H1 (cell line): ENCODE measurements around the gene RPS6KA5. TPM values are rescaled to one million over a fixed set of nuclear protein-coding genes. Genes with fewer than 3 reads are reported as not detected.

ENCODE experiments used
- CTCF ChIA-PET: fragments of 300-600 bp; sonication (Branson Sonifier 250); formaldehyde crosslinking; loops from one replicate; lab custom pipeline; 2021; ENCODE audit not compliant: partially characterized antibody; lab: Charles Lee
- POLR2A ChIA-PET: fragments of 300-600 bp; sonication (Branson Sonifier 250); formaldehyde crosslinking; loops from one replicate; lab custom pipeline; 2021; ENCODE audit warnings: inconsistent platforms; ENCODE audit not compliant: partially characterized antibody; lab: Charles Lee
- DNase-seq, 2 experiments: peaks; one replicate each; pipeline versions ENCODE4 v3.0.0 to v3.0.0-alpha.2; 2010 to 2022; ENCODE audit warnings: low spot score in 2 of 2, low read depth in 1 of 2, mixed read lengths in 1 of 2
- FAIRE-seq: peaks from 2 replicates; lab custom pipeline; 2011; peaks lifted over from hg19 to GRCh38; lab: Jason Lieb, UNC
- H2AFZ ChIP-seq: 2 replicates; pipeline ENCODE4 v1.8.1; 2012; ENCODE audit warnings: low read length, inconsistent platforms
- H2AK5ac ChIP-seq: 2 replicates; pipeline ENCODE4 v1.6.1; 2013; ENCODE audit warnings: low read depth, low read length
- H2BK120ac ChIP-seq: replicated peaks from 2 replicates; pipeline ENCODE3; 2013; ENCODE audit warnings: low read depth, low read length, inconsistent platforms
- H2BK12ac ChIP-seq: 2 replicates; pipeline ENCODE4 v1.6.1; 2013; ENCODE audit warnings: low read depth, low read length
- H2BK15ac ChIP-seq: 2 replicates; pipeline ENCODE4 v1.6.1; 2013; ENCODE audit warnings: low read length
- H2BK20ac ChIP-seq: 2 replicates; pipeline ENCODE4 v1.6.1; 2013; ENCODE audit warnings: low read length
- H2BK5ac ChIP-seq: 2 replicates; pipeline ENCODE4 v1.6.1; 2013; ENCODE audit warnings: low read depth, low read length
- H3K14ac ChIP-seq: 2 replicates; pipeline ENCODE4 v1.6.1; 2013; ENCODE audit warnings: inconsistent platforms; ENCODE audit not compliant: insufficient read length
- H3K18ac ChIP-seq: 2 replicates; pipeline ENCODE4 v1.6.1; 2013; ENCODE audit warnings: low read length; ENCODE audit errors: extremely low read depth
- H3K23ac ChIP-seq: 2 replicates; pipeline ENCODE4 v1.6.1; 2013; ENCODE audit warnings: inconsistent platforms; ENCODE audit not compliant: insufficient read length
- H3K23me2 ChIP-seq: 2 replicates; pipeline ENCODE4 v1.6.1; 2013; ENCODE audit warnings: low read depth, low read length
- H3K27ac ChIP-seq: 2 replicates; pipeline ENCODE4 v1.6.1; 2011; ENCODE audit warnings: low read depth, low read length, inconsistent platforms
- H3K27me3 ChIP-seq, 4 experiments: replicated peaks in 1 of 4; 1 replicate in 1 of 4; 2 replicates in 3 of 4; pipeline versions ENCODE4 v1.6.1 to v1.8.1; 2011 to 2013; ENCODE audit warnings: low read length in 3 of 4, mild to moderate bottlenecking in 3 of 4, inconsistent platforms in 2 of 4, mixed read lengths in 2 of 4, moderate library complexity in 1 of 4; ENCODE audit not compliant: control insufficient read depth in 3 of 4, insufficient read depth in 3 of 4; ENCODE audit errors: extremely low read depth in 1 of 4
- H3K36me3 ChIP-seq, 4 experiments: 2 replicates each; pipeline versions ENCODE4 v1.6.1 to v1.8.1; 2011 to 2013; ENCODE audit warnings: mild to moderate bottlenecking in 4 of 4, low read length in 3 of 4, moderate library complexity in 2 of 4, control low read depth in 1 of 4, inconsistent platforms in 1 of 4; ENCODE audit not compliant: insufficient read depth in 4 of 4, control insufficient read depth in 2 of 4
- H3K4ac ChIP-seq: replicated peaks from 2 replicates; pipeline ENCODE3; 2013; ENCODE audit warnings: low read length, low read depth, mixed read lengths, inconsistent platforms; ENCODE audit not compliant: insufficient read length
- H3K4me1 ChIP-seq, 4 experiments: replicated peaks in 1 of 4; 1 replicate in 1 of 4; 2 replicates in 3 of 4; pipeline versions ENCODE4 v1.6.1 to v1.8.1; 2011 to 2013; ENCODE audit warnings: low read length in 3 of 4, inconsistent platforms in 2 of 4, mixed read lengths in 1 of 4; ENCODE audit not compliant: insufficient read depth in 4 of 4, control insufficient read depth in 3 of 4
- H3K4me2 ChIP-seq, 2 experiments: 2 replicates each; pipeline versions ENCODE4 v1.6.1 to v1.8.1; 2011 to 2013; ENCODE audit warnings: low read depth in 2 of 2, low read length in 2 of 2, control low read depth in 1 of 2, inconsistent platforms in 1 of 2, mild to moderate bottlenecking in 1 of 2; ENCODE audit not compliant: insufficient read depth in 1 of 2
- H3K4me3 ChIP-seq, 4 experiments: fragments of 200-600, 300-600 bp in 1 of 4; sonication (generic), shearing (Covaris generic), sonication (Bioruptor Twin) in 1 of 4; 2 replicates each; pipeline versions ENCODE4 v1.5.1 to v1.8.1; 2011 to 2016; ENCODE audit warnings: low read length in 4 of 4, low read depth in 3 of 4, control low read depth in 2 of 4, inconsistent platforms in 2 of 4, mild to moderate bottlenecking in 2 of 4, mixed read lengths in 1 of 4, moderate library complexity in 1 of 4; ENCODE audit not compliant: insufficient read depth in 2 of 4; ENCODE audit errors: extremely low read depth in 1 of 4
- H3K56ac ChIP-seq: replicated peaks from 2 replicates; pipeline ENCODE3; 2013; ENCODE audit warnings: low read depth, mild to moderate bottlenecking, mixed read lengths, low read length, inconsistent platforms; ENCODE audit not compliant: insufficient read length
- H3K79me1 ChIP-seq: 2 replicates; pipeline ENCODE4 v1.6.1; 2013; ENCODE audit warnings: low read depth, low read length, control low read depth
- H3K79me2 ChIP-seq, 2 experiments: 2 replicates each; pipeline versions ENCODE4 v1.6.1 to v1.8.1; 2012 to 2013; ENCODE audit warnings: low read length in 2 of 2, mild to moderate bottlenecking in 2 of 2, inconsistent platforms in 1 of 2; ENCODE audit not compliant: insufficient read depth in 2 of 2, control insufficient read depth in 1 of 2
- H3K9ac ChIP-seq, 4 experiments: replicated peaks in 1 of 4; 1 replicate in 1 of 4; 2 replicates in 3 of 4; pipeline versions ENCODE4 v1.6.1 to v1.8.1; 2011 to 2013; ENCODE audit warnings: low read depth in 3 of 4, low read length in 3 of 4, control low read depth in 2 of 4, mild to moderate bottlenecking in 2 of 4, moderate library complexity in 2 of 4, inconsistent platforms in 1 of 4; ENCODE audit errors: extremely low read depth in 1 of 4
- H3K9me3 ChIP-seq, 2 experiments: 2 replicates each; pipeline versions ENCODE4 v1.6.1 to v1.8.1; 2012 to 2013; ENCODE audit warnings: mild to moderate bottlenecking in 2 of 2, moderate library complexity in 2 of 2, control low read depth in 1 of 2, inconsistent platforms in 1 of 2, low read depth in 1 of 2, low read length in 1 of 2, mixed read lengths in 1 of 2; ENCODE audit not compliant: insufficient read depth in 2 of 2
- H4K20me1 ChIP-seq, 2 experiments: replicated peaks in 1 of 2; 2 replicates each; pipeline versions ENCODE3 to v1.8.1; 2011 to 2013; ENCODE audit warnings: inconsistent platforms in 2 of 2, low read length in 2 of 2, mild to moderate bottlenecking in 1 of 2; ENCODE audit not compliant: insufficient read depth in 2 of 2, control insufficient read depth in 1 of 2
- H4K5ac ChIP-seq: 2 replicates; pipeline ENCODE4 v1.6.1; 2013; ENCODE audit warnings: low read length, low read depth, mixed read lengths, inconsistent platforms; ENCODE audit not compliant: insufficient read length
- H4K8ac ChIP-seq: 2 replicates; pipeline ENCODE4 v1.8.0; 2013; ENCODE audit warnings: mild to moderate bottlenecking, moderate library complexity, low read length, inconsistent platforms; ENCODE audit not compliant: insufficient read depth; ENCODE audit errors: extremely low read depth
- H4K91ac ChIP-seq: replicated peaks from 2 replicates; pipeline ENCODE3; 2013; ENCODE audit warnings: low read length, mixed read lengths, inconsistent platforms; ENCODE audit not compliant: insufficient read length
- CBX8 ChIP-seq: fragments of 300-800, 300-1000 bp; sonication (generic); IDR thresholded peaks from 2 replicates; pipeline ENCODE4 v1.7.1; 2016; ENCODE audit warnings: low read depth, low read length, borderline replicate concordance
- CTBP2 ChIP-seq: IDR thresholded peaks from 2 replicates; pipeline ENCODE4 v1.7.0; 2011; ENCODE audit warnings: borderline replicate concordance, mild to moderate bottlenecking, moderate library complexity, mixed read lengths, low read length; ENCODE audit not compliant: insufficient read depth, insufficient read length
- EGR1 ChIP-seq: IDR thresholded peaks from 2 replicates; pipeline ENCODE4 v1.6.1; 2011; ENCODE audit warnings: low read depth, low read length, borderline replicate concordance
- FOSL1 ChIP-seq: IDR thresholded peaks from 2 replicates; pipeline ENCODE4 v1.6.1; 2011; ENCODE audit warnings: mild to moderate bottlenecking, low read depth, low read length, moderate library complexity; ENCODE audit not compliant: insufficient read depth
- RFX5 ChIP-seq: IDR thresholded peaks from 2 replicates; pipeline ENCODE4 v1.6.1; 2011; ENCODE audit warnings: low read depth, low read length, improper control_type of control experiment, borderline replicate concordance
- SIX5 ChIP-seq: IDR thresholded peaks from 2 replicates; pipeline ENCODE4 v1.6.1; 2011; ENCODE audit warnings: mild to moderate bottlenecking, low read depth, low read length
- WGBS, 2 experiments: shearing (Covaris generic) in 1 of 2; methylation state at CpG; one replicate each; pipeline versions ENCODE4 v1.1.6 to v1.1.7; 2013 to 2015; ENCODE audit warnings: low lambda C conversion rate in 2 of 2, mixed read lengths in 2 of 2, inconsistent platforms in 1 of 2, low coverage in 1 of 2, missing lambda C conversion rate in 1 of 2; ENCODE audit not compliant: insufficient replicate concordance in 2 of 2, insufficient coverage in 1 of 2, insufficient read length in 1 of 2; ENCODE audit errors: extremely low coverage in 1 of 2, missing lambda C conversion rate in 1 of 2; 5-methylcytosine and 5-hydroxymethylcytosine counted together
- polyA plus RNA-seq, 7 experiments: library from polyadenylated mRNA; depleted of rRNA in 3 of 7; stranded (reverse) in 5 of 7; unstranded in 2 of 7; fragments of >200 nt in 5 of 7; fragments of 200-250 nt in 2 of 7; gene quantifications; 1 replicate in 5 of 7; 2 replicates in 1 of 7; 4 replicates in 1 of 7; pipeline versions ENCODE4 v1.2.1 to v1.2.3, GENCODE V29; 2011 to 2013; ENCODE audit warnings: missing spikeins in 2 of 7, mixed read lengths in 2 of 7
- total RNA-seq: library from RNA; stranded (reverse); fragmentation: NEBNext Ultra II Directional; extraction: Animal tissue kit (Norgen Biotek cat#: 25700); gene quantifications from 2 replicates; pipeline ENCODE4 v1.2.1, GENCODE V29; 2021

Gene RPS6KA5
- total and polyA plus RNA-seq, 2 of the 8 experiments (the other 6 are each of a cell fraction or from before 2014, with no cell fraction given), result 0.85 to 3.1 TPM

DNA sequence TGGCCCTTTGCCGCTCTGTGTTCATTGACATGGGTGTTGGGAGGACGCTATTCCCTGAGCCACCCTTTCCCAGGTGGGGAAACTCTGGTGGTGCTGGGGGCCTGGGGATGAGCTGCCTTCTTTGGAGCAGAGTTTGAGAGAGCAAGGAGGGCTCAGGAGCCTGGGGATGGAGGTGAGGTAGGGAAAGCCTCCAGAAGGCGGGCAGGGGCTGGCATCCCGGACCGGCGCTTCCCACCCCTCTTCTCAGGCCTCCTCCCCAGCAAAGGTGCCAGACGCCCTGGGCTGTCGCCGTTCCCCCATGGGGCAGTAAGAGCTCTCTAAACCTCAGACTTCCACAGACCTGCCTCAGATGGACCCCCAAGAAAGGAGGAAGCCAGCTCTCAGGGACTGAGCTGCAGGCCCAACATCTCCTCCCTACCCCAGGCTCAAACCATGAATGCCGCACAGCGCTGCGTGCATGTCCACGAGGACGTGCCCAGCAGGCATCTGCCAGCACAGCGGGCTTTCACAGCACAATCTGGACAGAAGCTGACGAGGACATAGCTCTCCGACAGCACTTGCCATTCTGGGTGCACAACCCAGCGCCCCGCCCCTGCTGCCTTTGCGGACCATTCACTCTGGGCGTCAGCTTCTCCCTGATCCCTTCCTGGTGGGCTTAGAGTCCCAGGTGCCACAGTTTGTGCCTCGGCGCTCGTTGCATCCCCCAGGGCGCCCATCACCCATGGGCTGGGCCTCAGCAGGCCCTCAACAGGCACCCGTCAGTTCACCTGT, 229.3 kb downstream of the RPS6KA5 start:
- no peak overlapping the region for H2BK15ac ChIP-seq
- no peak overlapping the region for H2BK5ac ChIP-seq
- H4K20me1 ChIP-seq, result no peaks in the 10 kb centered on the region
- H3K4ac ChIP-seq, result no peak overlapping the region
- no peak overlapping the region for H2AFZ ChIP-seq
- H3K4me2 ChIP-seq, result no peak overlapping the region
- 87% methylated on average over 26 of the region's 26 CpGs; no CpG with 5 or more reads in 1 of the 2 experiments for WGBS, 2 experiments
- no peak overlapping the region for H3K27ac ChIP-seq
- H4K91ac ChIP-seq, result no peak overlapping the region
- no peaks in the 10 kb centered on the region for H3K9me3 ChIP-seq
- no peaks in the 10 kb centered on the region for H3K23me2 ChIP-seq
- no peaks in the 10 kb centered on the region; the same call in 1 of the 2 replicates for H3K79me1 ChIP-seq
- H3K4me3 ChIP-seq, result no peak overlapping the region
- no peak overlapping the region for H3K9ac ChIP-seq
- FAIRE-seq (no peak), DNase-seq (no peak)
- POLR2A ChIA-PET, result interaction anchor here (0.9 kb wide), 1 partner anchor 15 kb away, joined by 3 read pairs; no protein-coding TSS in a partner anchor
- no peak overlapping the region for H4K5ac ChIP-seq
- H2BK12ac ChIP-seq, result no peak overlapping the region
- H3K18ac ChIP-seq, result no peak overlapping the region
- peaks cover 3 to 7% (median 3%) of the 10 kb centered on the region in 4 experiments; a peak in 5 of 7 replicates for H3K4me1 ChIP-seq
- CTCF ChIA-PET, result interaction anchor here (0.6 to 1.2 kb wide), 5 partner anchors 9 to 311 kb away, joined by 3 to 4 read pairs (median 3); partner anchors contain the start of gene TTC7B
- H3K56ac ChIP-seq, result no peak overlapping the region
- no peak overlapping the region for H3K14ac ChIP-seq
- H3K79me2 ChIP-seq, result no peaks in the 10 kb centered on the region
- no peaks in the 10 kb centered on the region for H3K36me3 ChIP-seq
- no peak overlapping the region for H2BK20ac ChIP-seq
- no peak overlapping the region for H4K8ac ChIP-seq
- H3K27me3 ChIP-seq, result peaks cover 10 to 32% (median 23%) of the 10 kb centered on the region in 4 experiments
- H2BK120ac ChIP-seq, result no peak overlapping the region
- no peak overlapping the region for H2AK5ac ChIP-seq
- H3K23ac ChIP-seq, result no peak overlapping the region
- no peak for TF ChIP-seq FOSL1
- TF ChIP-seq EGR1, result no peak
- no peak for TF ChIP-seq CTBP2
- TF ChIP-seq CBX8, result no peak
- TF ChIP-seq SIX5, result no peak
- TF ChIP-seq RFX5, result no peak
